GM12878 (cell line): ENCODE measurements around the gene SPCS1. TPM values are rescaled to one million over a fixed set of nuclear protein-coding genes. Genes with fewer than 3 reads are reported as not detected.

Experiments used
- BHLHE40 ChIP-seq, 2 experiments: fragments of 450-650 bp in 1 of 2; IDR thresholded peaks; 2 replicates each; pipeline ENCODE4 v1.6.1; 2011 to 2017; ENCODE audit warnings: low read depth in 2 of 2, borderline replicate concordance in 1 of 2, improper control_type of control experiment in 1 of 2, low read length in 1 of 2, mild to moderate bottlenecking in 1 of 2
- CREB1 ChIP-seq: IDR thresholded peaks from 2 replicates; pipeline ENCODE4 v1.6.1; 2012; ENCODE audit warnings: low read depth, mild to moderate bottlenecking, inconsistent platforms
- DPF2 ChIP-seq: fragments of 450-650 bp; IDR thresholded peaks from 2 replicates; pipeline ENCODE4 v1.6.1; 2017; ENCODE audit warnings: mild to moderate bottlenecking
- E4F1 ChIP-seq: fragments of 450-650 bp; IDR thresholded peaks from 2 replicates; pipeline ENCODE4 v1.6.1; 2018; ENCODE audit warnings: borderline replicate concordance, mild to moderate bottlenecking; ENCODE audit not compliant: partially characterized antibody
- ESRRA ChIP-seq: IDR thresholded peaks from 2 replicates; pipeline ENCODE4 v1.6.1; 2012; ENCODE audit warnings: mild to moderate bottlenecking, low read length, improper control_type of control experiment
- ETV6 ChIP-seq, 2 experiments: fragments of 450-650 bp in 1 of 2; IDR thresholded peaks in 1 of 2; conservative IDR thresholded peaks in 1 of 2; 2 replicates each; pipeline ENCODE4 v1.6.1; 2014; ENCODE audit warnings: antibody characterized with exemption in 1 of 2, borderline replicate concordance in 1 of 2, low read depth in 1 of 2, mild to moderate bottlenecking in 1 of 2, moderate library complexity in 1 of 2
- GATAD2B ChIP-seq: fragments of 450-650 bp; conservative IDR thresholded peaks from 2 replicates; pipeline ENCODE4 v1.6.1; 2017; ENCODE audit warnings: low read depth, mild to moderate bottlenecking, moderate library complexity
- JUND ChIP-seq: IDR thresholded peaks from 2 replicates; pipeline ENCODE4 v1.6.1; 2012; ENCODE audit warnings: low read depth, mild to moderate bottlenecking, low read length, improper control_type of control experiment, moderate library complexity
- NFIC ChIP-seq: IDR thresholded peaks from 2 replicates; pipeline ENCODE4 v1.6.1; 2012; ENCODE audit warnings: low read depth, mild to moderate bottlenecking, inconsistent platforms, low read length, moderate library complexity
- PAX8 ChIP-seq: fragments of 450-650 bp; IDR thresholded peaks from 2 replicates; pipeline ENCODE4 v1.6.1; 2017; ENCODE audit warnings: mild to moderate bottlenecking, moderate library complexity
- PML ChIP-seq: IDR thresholded peaks from 2 replicates; pipeline ENCODE4 v1.6.1; 2012; ENCODE audit warnings: low read length, inconsistent platforms
- RAD51 ChIP-seq: fragments of 450-650 bp; IDR thresholded peaks from 2 replicates; pipeline ENCODE4 v1.6.1; 2016; ENCODE audit warnings: moderate library complexity, mild to moderate bottlenecking, inconsistent platforms
- RELA ChIP-seq: fragments of 450-650 bp; IDR thresholded peaks from 2 replicates; pipeline ENCODE4 v1.8.0; 2014; ENCODE audit warnings: borderline replicate concordance; ENCODE audit not compliant: partially characterized antibody
- SMARCA5 ChIP-seq: fragments of 450-650 bp; IDR thresholded peaks from 2 replicates; pipeline ENCODE4 v1.6.1; 2017; ENCODE audit warnings: mild to moderate bottlenecking
- SP1 ChIP-seq: IDR thresholded peaks from one replicate; pipeline ENCODE4 v1.6.1; 2011; ENCODE audit warnings: low read depth, low read length
- SREBF2 ChIP-seq: IDR thresholded peaks from 2 replicates; pipeline ENCODE4 v1.6.1; 2012; ENCODE audit warnings: mild to moderate bottlenecking, low read length
- TARDBP ChIP-seq: IDR thresholded peaks from 2 replicates; pipeline ENCODE4 v1.6.1; 2016; ENCODE audit warnings: borderline replicate concordance
- TCF7 ChIP-seq: IDR thresholded peaks from 2 replicates; pipeline ENCODE4 v1.6.1; 2014; ENCODE audit warnings: antibody characterized with exemption, borderline replicate concordance
- YY1 ChIP-seq: IDR thresholded peaks from 2 replicates; pipeline ENCODE4 v1.6.1; 2011; ENCODE audit warnings: low read depth, mild to moderate bottlenecking, low read length
- ZBED1 ChIP-seq: IDR thresholded peaks from 2 replicates; pipeline ENCODE4 v1.6.1; 2016; ENCODE audit warnings: borderline replicate concordance
- polyA plus RNA-seq, 11 experiments: library from polyadenylated mRNA; depleted of rRNA in 4 of 11; unstranded in 6 of 11; stranded (reverse) in 5 of 11; fragments of >200 nt; fragmentation: Nextera tagmentation in 4 of 11; fragmentation: Illumina TruSeq in 1 of 11; extraction: Ambion mirVana in 4 of 11; extraction: Trizol in 1 of 11; gene quantifications; 1 replicate in 1 of 11; 2 replicates in 10 of 11; pipeline versions ENCODE4 v1.2.1 to v1.2.3, GENCODE V29; 2011 to 2016; ENCODE audit warnings: inconsistent platforms in 2 of 11, missing spikeins in 2 of 11, low read depth in 1 of 11
- total RNA-seq, 4 experiments: library from RNA; depleted of rRNA in 3 of 4; stranded (reverse); fragments of >200 nt in 3 of 4; fragmentation: Illumina TruSeq in 1 of 4; extraction: Trizol in 1 of 4; gene quantifications; 2 replicates each; pipeline versions ENCODE4 v1.2.1 to v1.2.3, GENCODE V29; 2013 to 2021
- TF ChIP-seq, protein P1 (sequence below): IDR thresholded peaks from 2 replicates; pipeline ENCODE4 v1.6.1; 2012; ENCODE audit warnings: low read depth, low read length, improper control_type of control experiment
- TF ChIP-seq, protein P2 (sequence below): IDR thresholded peaks from 2 replicates; pipeline ENCODE4 v1.6.1; 2011; ENCODE audit warnings: low read depth, low read length, improper control_type of control experiment, borderline replicate concordance
- TF ChIP-seq, protein P3 (sequence below): fragments of 450-650 bp; IDR thresholded peaks from 2 replicates; pipeline ENCODE4 v1.6.1; 2016; ENCODE audit warnings: mild to moderate bottlenecking

The SPCS1 gene
- total and polyA plus RNA-seq, 10 of the 15 experiments (the other 5 are each of a cell fraction or from before 2014, with no cell fraction given) = 107 to 994 (median 233) TPM

DNA sequence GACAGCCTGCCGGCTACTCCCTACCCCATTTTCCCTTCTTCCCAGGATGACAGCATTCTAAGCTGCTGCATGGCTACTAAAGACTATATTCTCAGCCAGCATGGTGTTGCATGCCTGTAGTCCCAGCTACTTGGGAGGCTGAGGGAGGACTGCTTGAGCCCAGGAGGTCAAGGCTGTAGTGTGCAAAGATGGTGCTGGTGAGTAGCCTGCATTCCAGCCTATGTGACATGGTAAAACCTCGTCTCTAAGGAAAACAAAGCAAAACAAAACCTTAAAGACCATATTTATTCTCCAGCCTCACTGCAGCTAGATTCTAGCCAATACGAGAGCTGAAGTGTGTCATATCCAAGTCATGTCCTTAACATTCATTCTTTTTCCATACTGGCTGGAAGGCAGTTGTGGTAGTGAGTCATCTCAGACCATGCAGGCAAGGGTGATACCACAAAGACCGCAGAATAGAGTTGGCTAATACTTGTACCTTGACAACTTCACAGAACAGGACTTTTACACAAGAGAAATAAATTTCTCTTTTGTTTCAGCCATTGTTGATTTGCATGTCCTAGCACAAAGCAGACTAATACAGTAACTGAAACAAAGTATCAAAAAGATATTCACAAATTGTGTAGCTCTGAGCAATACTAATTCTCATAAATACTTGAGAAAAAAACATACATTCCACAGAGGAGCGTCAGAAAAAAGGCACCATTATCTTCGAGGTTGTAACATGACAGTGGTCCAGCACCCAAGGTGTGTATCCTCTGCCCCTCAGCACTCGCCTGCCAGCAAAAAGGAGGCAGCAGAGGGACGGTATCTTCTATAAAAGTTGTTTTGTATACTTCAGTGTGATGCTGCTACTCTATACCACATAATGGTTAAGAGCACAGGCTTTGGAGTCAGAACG, 35.0 kb upstream of the SPCS1 start (continued):
- TF ChIP-seq ZBED1 (no peak), TCF7 (0 out of 2 replicates have a peak, but pooled peaks have one; percentile 16), PAX8 (no peak), BHLHE40 (IDR thresholded peaks at IDR 0.05; ENCODE audit: borderline replicate concordance in 1 of 2, low read depth in 2 of 2, low read length in 1 of 2) (peak; percentile 30 to 53; a peak in 2 of 4 replicates), SREBF2 (no peak), TARDBP (no peak), E4F1 (no peak), ESRRA (no peak), PML (no peak), DPF2 (peak; percentile 85), SP1 (peak; percentile 7), SMARCA5 (peak; percentile 26; the same call in 1 of the 2 replicates), YY1 (no peak), NFIC (peak; percentile 93), JUND (0 out of 2 replicates have a peak, but pooled peaks have one; percentile 51), CREB1 (peak; percentile 41; the same call in 1 of the 2 replicates), GATAD2B (0 out of 2 replicates have a peak, but pooled peaks have one; percentile 36), ETV6 (conservative IDR thresholded peaks at IDR 0.05 in 1 of 2, IDR thresholded peaks at IDR 0.05 in 1 of 2; ENCODE audit: borderline replicate concordance in 1 of 2, low read depth in 1 of 2) (peak in 1 of 2 experiments; percentile 34; a peak in 1 of 4 replicates), RAD51 (no peak), RELA (no peak)
- TF ChIP-seq, protein P1, sequence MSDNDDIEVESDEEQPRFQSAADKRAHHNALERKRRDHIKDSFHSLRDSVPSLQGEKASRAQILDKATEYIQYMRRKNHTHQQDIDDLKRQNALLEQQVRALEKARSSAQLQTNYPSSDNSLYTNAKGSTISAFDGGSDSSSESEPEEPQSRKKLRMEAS = no peak
- TF ChIP-seq, protein P2, sequence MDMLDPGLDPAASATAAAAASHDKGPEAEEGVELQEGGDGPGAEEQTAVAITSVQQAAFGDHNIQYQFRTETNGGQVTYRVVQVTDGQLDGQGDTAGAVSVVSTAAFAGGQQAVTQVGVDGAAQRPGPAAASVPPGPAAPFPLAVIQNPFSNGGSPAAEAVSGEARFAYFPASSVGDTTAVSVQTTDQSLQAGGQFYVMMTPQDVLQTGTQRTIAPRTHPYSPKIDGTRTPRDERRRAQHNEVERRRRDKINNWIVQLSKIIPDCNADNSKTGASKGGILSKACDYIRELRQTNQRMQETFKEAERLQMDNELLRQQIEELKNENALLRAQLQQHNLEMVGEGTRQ = no peak
- TF ChIP-seq, protein P3, sequence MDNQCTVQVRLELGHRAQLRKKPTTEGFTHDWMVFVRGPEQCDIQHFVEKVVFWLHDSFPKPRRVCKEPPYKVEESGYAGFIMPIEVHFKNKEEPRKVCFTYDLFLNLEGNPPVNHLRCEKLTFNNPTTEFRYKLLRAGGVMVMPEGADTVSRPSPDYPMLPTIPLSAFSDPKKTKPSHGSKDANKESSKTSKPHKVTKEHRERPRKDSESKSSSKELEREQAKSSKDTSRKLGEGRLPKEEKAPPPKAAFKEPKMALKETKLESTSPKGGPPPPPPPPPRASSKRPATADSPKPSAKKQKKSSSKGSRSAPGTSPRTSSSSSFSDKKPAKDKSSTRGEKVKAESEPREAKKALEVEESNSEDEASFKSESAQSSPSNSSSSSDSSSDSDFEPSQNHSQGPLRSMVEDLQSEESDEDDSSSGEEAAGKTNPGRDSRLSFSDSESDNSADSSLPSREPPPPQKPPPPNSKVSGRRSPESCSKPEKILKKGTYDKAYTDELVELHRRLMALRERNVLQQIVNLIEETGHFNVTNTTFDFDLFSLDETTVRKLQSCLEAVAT = peak; percentile 88
